Adrenal gland (tissue), 12 donors: ENCODE results near the gene KCNB1. TPM values are rescaled to one million over a fixed set of nuclear protein-coding genes. Genes with fewer than 3 reads are reported as not detected.

Source experiments
- DNase-seq, 7 donors: peaks; one replicate each; pipeline ENCODE4 v3.0.0-alpha.2; 2019 to 2020
- H3K27ac ChIP-seq, 5 donors: fragments of 200-600 bp; sonication (generic) in 4 of 5; 1 replicate in 3 of 5; 2 replicates in 2 of 5; pipeline versions ENCODE4 v1.5.1 to v1.8.0; 2016 to 2020; ENCODE audit warnings: mild to moderate bottlenecking in 1 of 5
- H3K27me3 ChIP-seq: fragments of 200-600 bp; 2 replicates; pipeline ENCODE4 v1.8.0; 2021
- H3K36me3 ChIP-seq, 2 donors: fragments of 200-600 bp; replicated peaks in 1 of 2; 1 replicate in 1 of 2; 2 replicates in 1 of 2; pipeline versions ENCODE4 v1.5.1 to v1.8.0; 2018 to 2022
- H3K4me1 ChIP-seq, 2 donors: fragments of 200-600 bp; replicated peaks in 1 of 2; 1 replicate in 1 of 2; 2 replicates in 1 of 2; pipeline versions ENCODE4 v1.5.1 to v1.8.0; 2018 to 2021
- H3K4me3 ChIP-seq, 4 donors: fragments of 200-600 bp; sonication (generic) in 3 of 4; one replicate each; pipeline ENCODE4 v1.5.1; 2016 to 2018
- H3K9me3 ChIP-seq, 3 donors: fragments of 200-600 bp; sonication (generic) in 1 of 3; replicated peaks in 1 of 3; 1 replicate in 2 of 3; 2 replicates in 1 of 3; pipeline versions ENCODE4 v1.5.1 to v1.8.0; 2016 to 2021
- POLR2A ChIP-seq, 2 donors: fragments of 450-650 bp; IDR thresholded peaks; one replicate each; pipeline ENCODE4 v1.6.1; 2017; ENCODE audit warnings: antibody characterized with exemption in 2 of 2, mild to moderate bottlenecking in 2 of 2, moderate library complexity in 1 of 2
- WGBS, 4 donors: extraction: QIAGEN DNeasy Blood & Tissue Kit in 2 of 4; methylation state at CpG; one replicate each; pipeline versions ENCODE4 v1.1.5 to v1.1.7; 2013 to 2017; 5-methylcytosine and 5-hydroxymethylcytosine counted together
- intact Hi-C, 2 donors: fragments of 100-400 bp; cut with DNase I; formaldehyde crosslinking; loops; one replicate each; pipeline versions ENCODE4 v1.14.1 to v1.15.0; 2022 to 2023
- polyA plus RNA-seq, 3 donors: library from polyadenylated mRNA; stranded (reverse); fragments of 200-250 nt in 2 of 3; fragments of 350-450 nt in 1 of 3; fragmentation: Illumina TruSeq in 1 of 3; extraction: RNeasy Lipid Tissue Mini Kit (QIAGEN cat#74804) in 1 of 3; gene quantifications; one replicate each; pipeline ENCODE4 v1.2.3, GENCODE V29; 2013 to 2014
- total RNA-seq, 9 donors: library from RNA; depleted of rRNA in 4 of 9; stranded (reverse); fragments of >200 nt in 4 of 9; fragments of 120-200 nt in 1 of 9; fragmentation: NEBNext Ultra II Directional in 1 of 9; extraction: Animal tissue kit (Norgen Biotek cat#: 25700) in 1 of 9; gene quantifications; one replicate each; pipeline versions ENCODE4 v1.1.0 to v1.2.4, GENCODE V29; 2013 to 2023
- TF ChIP-seq, protein P1 (sequence below), 6 experiments: fragments of 450-650 bp in 4 of 6; fragments of 200-600 bp in 2 of 6; sonication (generic) in 1 of 6; IDR thresholded peaks; 1 replicate in 5 of 6; 2 replicates in 1 of 6; pipeline versions ENCODE4 v1.5.1 to v1.8.0; 2016 to 2021; ENCODE audit warnings: antibody characterized with exemption in 6 of 6, mild to moderate bottlenecking in 2 of 6, moderate library complexity in 1 of 6
- donor health status: healthy with polysubstance abuse.
- donor health status: Bipolar disorder and iron deficiency.
- donor health status: DM: yes; HTN: yes; CAD: no.
- donor health status: DM: no; HTN: no; CAD: no.
- donor health status: DM: no; HTN: no; CAD: no.
- donor health status: DM: yes; HTN: yes; CAD: no.

Gene KCNB1
- total and polyA plus RNA-seq, 12 donors = 0.11 to 8.2 (median 1.3) TPM

DNA sequence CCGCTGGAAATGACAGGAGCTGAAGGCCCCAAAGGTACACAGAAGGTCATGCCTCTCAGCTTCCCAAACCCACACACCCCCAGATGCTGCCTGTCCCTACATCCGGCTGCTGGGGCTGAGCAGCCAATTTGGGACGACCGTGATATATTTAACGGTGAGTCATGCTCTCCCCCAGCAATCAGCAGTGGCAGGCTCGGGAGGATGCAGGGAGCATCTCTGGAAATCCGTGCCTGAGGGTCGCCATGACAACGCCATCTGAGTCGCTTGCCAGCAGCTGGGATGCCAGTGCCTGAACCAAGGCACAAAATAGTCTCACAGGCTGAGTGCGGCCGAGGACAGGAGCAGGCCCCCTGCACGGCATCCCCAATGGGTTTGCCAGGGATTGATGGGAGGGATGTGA is 57.9 kb downstream of the KCNB1 start:
- intact Hi-C loops = no loop called here
- no peak for TF ChIP-seq POLR2A (IDR thresholded peaks at IDR 0.05)
- TF ChIP-seq, protein P1, sequence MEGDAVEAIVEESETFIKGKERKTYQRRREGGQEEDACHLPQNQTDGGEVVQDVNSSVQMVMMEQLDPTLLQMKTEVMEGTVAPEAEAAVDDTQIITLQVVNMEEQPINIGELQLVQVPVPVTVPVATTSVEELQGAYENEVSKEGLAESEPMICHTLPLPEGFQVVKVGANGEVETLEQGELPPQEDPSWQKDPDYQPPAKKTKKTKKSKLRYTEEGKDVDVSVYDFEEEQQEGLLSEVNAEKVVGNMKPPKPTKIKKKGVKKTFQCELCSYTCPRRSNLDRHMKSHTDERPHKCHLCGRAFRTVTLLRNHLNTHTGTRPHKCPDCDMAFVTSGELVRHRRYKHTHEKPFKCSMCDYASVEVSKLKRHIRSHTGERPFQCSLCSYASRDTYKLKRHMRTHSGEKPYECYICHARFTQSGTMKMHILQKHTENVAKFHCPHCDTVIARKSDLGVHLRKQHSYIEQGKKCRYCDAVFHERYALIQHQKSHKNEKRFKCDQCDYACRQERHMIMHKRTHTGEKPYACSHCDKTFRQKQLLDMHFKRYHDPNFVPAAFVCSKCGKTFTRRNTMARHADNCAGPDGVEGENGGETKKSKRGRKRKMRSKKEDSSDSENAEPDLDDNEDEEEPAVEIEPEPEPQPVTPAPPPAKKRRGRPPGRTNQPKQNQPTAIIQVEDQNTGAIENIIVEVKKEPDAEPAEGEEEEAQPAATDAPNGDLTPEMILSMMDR (IDR thresholded peaks at IDR 0.05) = no peak
- H3K4me3 ChIP-seq = no peak overlapping the region
- H3K36me3 ChIP-seq = no peaks in the 10 kb centered on the region
- H3K9me3 ChIP-seq = no peaks in the 10 kb centered on the region
- WGBS, 4 donors = 61 to 74% (median 71%) methylated on average over 11 to 13 of the region's 13 CpGs
- DNase-seq = peak in 3 of 7 donors; percentile 24 to 82 (median 37)
- no peak overlapping the region for H3K27ac ChIP-seq
- H3K27me3 ChIP-seq = no peaks in the 10 kb centered on the region
- H3K4me1 ChIP-seq = no peaks in the 10 kb centered on the region

DNA sequence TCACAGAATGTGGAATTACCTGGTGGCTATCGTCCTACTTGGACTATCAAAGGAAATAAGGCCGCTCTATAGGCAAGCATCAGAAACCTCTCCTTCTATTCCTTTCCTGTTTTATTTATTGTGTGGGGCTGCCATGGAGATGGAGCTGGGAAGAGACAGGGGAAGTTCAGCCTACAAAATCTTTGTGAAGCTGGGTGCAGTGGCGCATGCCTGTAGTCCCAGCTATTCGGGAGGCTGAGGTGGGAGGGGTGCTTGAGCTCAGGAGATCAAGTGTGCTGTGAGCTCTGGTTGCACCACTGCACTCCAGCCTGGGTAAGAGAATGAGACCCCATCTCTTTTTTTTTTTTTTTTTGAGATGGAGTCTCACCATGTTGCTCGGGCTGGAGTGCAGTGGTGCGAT is 60.3 kb downstream of the KCNB1 start:
- intact Hi-C loops = no loop called here
- 86 to 94% (median 89%) methylated on average over 6 of the region's 6 CpGs for WGBS, 4 donors
- DNase-seq = no peak
- no peaks in the 10 kb centered on the region for H3K36me3 ChIP-seq
- H3K9me3 ChIP-seq = no peaks in the 10 kb centered on the region
- H3K4me1 ChIP-seq = no peaks in the 10 kb centered on the region
- TF ChIP-seq, protein P1 (IDR thresholded peaks at IDR 0.05) = no peak
- no peak for TF ChIP-seq POLR2A (IDR thresholded peaks at IDR 0.05)
- no peaks in the 10 kb centered on the region for H3K27me3 ChIP-seq
- no peak overlapping the region for H3K27ac ChIP-seq
- no peak overlapping the region for H3K4me3 ChIP-seq

DNA sequence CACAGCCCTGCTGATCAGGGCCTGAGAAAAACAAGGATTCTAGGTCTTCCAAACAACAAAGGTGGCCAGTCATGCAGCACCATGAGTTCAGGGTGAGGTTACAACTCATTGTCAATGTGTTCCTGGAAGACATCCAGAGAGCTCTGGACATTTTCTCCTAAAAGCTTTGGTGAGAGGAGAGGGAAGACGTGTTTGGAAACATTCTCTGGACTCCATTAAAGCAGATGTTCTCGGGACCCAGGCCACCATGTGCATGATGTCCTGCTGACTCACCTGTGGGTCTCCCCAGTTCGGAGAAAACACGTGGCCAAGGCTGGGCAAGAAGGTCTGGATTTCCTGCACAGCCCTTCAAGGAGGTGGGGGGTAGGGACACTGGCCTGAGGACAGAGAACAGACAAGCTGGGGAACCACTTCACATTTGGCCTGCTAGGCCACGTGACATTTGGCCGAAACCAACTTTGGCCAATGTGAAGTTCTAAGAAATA is 61.6 kb downstream of the KCNB1 start:
- Histone ChIP-seq H3K36me3 (no peaks in the 10 kb centered on the region), H3K4me1 (no peaks in the 10 kb centered on the region), H3K27me3 (no peaks in the 10 kb centered on the region), H3K9me3 (no peaks in the 10 kb centered on the region), H3K27ac (no peak overlapping the region), H3K4me3 (no peak overlapping the region)
- DNase-seq = no peak
- WGBS, 4 donors = 73 to 83% (median 82%) methylated on average over 6 of the region's 6 CpGs
- TF ChIP-seq, protein P1 (IDR thresholded peaks at IDR 0.05) = no peak
- no peak for TF ChIP-seq POLR2A (IDR thresholded peaks at IDR 0.05)
- intact Hi-C loops = no loop called here

DNA sequence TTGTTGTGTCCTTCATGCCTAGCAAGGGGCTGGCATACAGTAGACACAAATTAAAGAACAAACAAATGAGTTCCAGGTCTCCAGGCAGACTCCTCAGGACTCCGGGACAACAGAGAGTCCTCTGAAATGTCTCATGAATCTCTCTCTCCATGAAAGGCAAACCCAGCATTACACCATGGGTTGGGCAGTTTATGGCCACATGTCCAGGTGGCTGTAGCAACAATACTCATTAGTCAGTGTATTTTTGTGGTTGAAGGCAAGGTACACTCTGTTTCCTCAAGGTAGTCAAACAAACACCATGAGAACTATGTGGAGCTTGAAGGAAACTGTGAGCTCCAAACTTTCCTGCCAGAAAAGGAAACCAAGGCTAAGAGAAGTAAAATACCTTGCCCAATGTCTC is 62.2 kb downstream of the KCNB1 start:
- H3K9me3 ChIP-seq = no peaks in the 10 kb centered on the region
- H3K36me3 ChIP-seq = no peaks in the 10 kb centered on the region
- WGBS, 4 donors = 78 to 94% (median 86%) methylated on average over 1 of the region's 1 CpG
- no peaks in the 10 kb centered on the region for H3K27me3 ChIP-seq
- no peak overlapping the region for H3K4me3 ChIP-seq
- no peaks in the 10 kb centered on the region for H3K4me1 ChIP-seq
- intact Hi-C loops = no loop called here
- DNase-seq = no peak
- no peak overlapping the region for H3K27ac ChIP-seq
- TF ChIP-seq POLR2A (IDR thresholded peaks at IDR 0.05) = no peak
- TF ChIP-seq, protein P1 (IDR thresholded peaks at IDR 0.05) = no peak
